B cell (primary cell): Measurements from ENCODE around the gene MRPS34. TPM values are rescaled to one million over a fixed set of nuclear protein-coding genes. Genes with fewer than 3 reads are reported as not detected.

ENCODE experiments used
- ATAC-seq: fragments of 200-7000 bp; cut with Tn5 transposase; one replicate; pipeline ENCODE4 v1.10.0; 2021; ENCODE audit warnings: low read depth, mild to moderate bottlenecking, moderate number of reproducible peaks, moderate library complexity
- CTCF ChIA-PET: fragments of 350-600 bp; sonication (Branson Sonifier 250); formaldehyde crosslinking; loops from one replicate; lab custom pipeline; 2021; ENCODE audit warnings: antibody characterized with exemption, inconsistent platforms; lab: Charles Lee
- POLR2A ChIA-PET: fragments of 350-600 bp; sonication (Branson Sonifier 250); formaldehyde crosslinking; loops from one replicate; lab custom pipeline; 2021; ENCODE audit warnings: antibody characterized with exemption; lab: Charles Lee
- DNase-seq: peaks from one replicate; pipeline ENCODE4 v3.0.0; 2013
- H2AFZ ChIP-seq: 2 replicates; pipeline ENCODE4 v1.6.1; 2012; ENCODE audit warnings: mild to moderate bottlenecking, low read depth, low read length; ENCODE audit not compliant: insufficient read depth, poor library complexity, severe bottlenecking
- H3K27ac ChIP-seq, 2 donors: 1 replicate in 1 of 2; 2 replicates in 1 of 2; pipeline ENCODE4 v1.5.1; 2012 to 2013; ENCODE audit warnings: low read length in 2 of 2, mild to moderate bottlenecking in 2 of 2, moderate library complexity in 1 of 2
- H3K27me3 ChIP-seq, 4 experiments: fragments of 200-600 bp in 1 of 4; sonication (generic) in 1 of 4; replicated peaks in 1 of 4; 1 replicate in 2 of 4; 2 replicates in 2 of 4; pipeline versions ENCODE4 v1.6.1 to v1.7.0; 2013 to 2016; ENCODE audit warnings: low read length in 3 of 4, mild to moderate bottlenecking in 2 of 4, mixed read lengths in 1 of 4, moderate library complexity in 1 of 4; ENCODE audit not compliant: insufficient read depth in 4 of 4, control insufficient read depth in 3 of 4; ENCODE audit errors: control extremely low read depth in 1 of 4
- H3K36me3 ChIP-seq, 2 experiments: replicated peaks in 1 of 2; 1 replicate in 1 of 2; 2 replicates in 1 of 2; pipeline versions ENCODE4 v1.6.1 to v1.7.1; 2013; ENCODE audit warnings: low read length in 1 of 2; ENCODE audit not compliant: insufficient read depth in 2 of 2, control insufficient read depth in 1 of 2; ENCODE audit errors: control extremely low read depth in 1 of 2, extremely low read depth in 1 of 2
- H3K4me1 ChIP-seq, 2 donors: fragments of 200-600 bp in 1 of 2; sonication (generic) in 1 of 2; 1 replicate in 1 of 2; 2 replicates in 1 of 2; pipeline versions ENCODE4 v1.5.1 to v1.6.1; 2013 to 2017; ENCODE audit warnings: low read length in 2 of 2; ENCODE audit not compliant: control insufficient read depth in 2 of 2, insufficient read depth in 2 of 2
- H3K4me2 ChIP-seq: replicated peaks from 2 replicates; pipeline ENCODE3; 2012; ENCODE audit warnings: mild to moderate bottlenecking, low read depth, low read length; ENCODE audit not compliant: poor library complexity, severe bottlenecking
- H3K4me3 ChIP-seq, 5 experiments: fragments of 200-600 bp in 1 of 5; sonication (generic) in 1 of 5; 1 replicate in 3 of 5; 2 replicates in 2 of 5; pipeline versions ENCODE4 v1.5.1 to v1.7.0; 2011 to 2016; ENCODE audit warnings: low read length in 4 of 5, mild to moderate bottlenecking in 4 of 5, low read depth in 2 of 5, control low read depth in 1 of 5, moderate library complexity in 1 of 5; ENCODE audit not compliant: insufficient read depth in 1 of 5; ENCODE audit errors: control extremely low read depth in 1 of 5, extremely low read depth in 1 of 5
- H3K79me2 ChIP-seq: fragments of 200-600 bp; sonication (generic); one replicate; pipeline ENCODE4 v1.6.0; 2016; ENCODE audit warnings: low read length; ENCODE audit not compliant: control insufficient read depth, insufficient read depth
- H3K9ac ChIP-seq: fragments of 200-600 bp; sonication (generic); 2 replicates; pipeline ENCODE4 v1.6.1; 2017; ENCODE audit warnings: mild to moderate bottlenecking, low read length, moderate library complexity
- H3K9me3 ChIP-seq, 3 donors: one replicate each; pipeline versions ENCODE4 v1.6.1 to v1.7.1; 2013; ENCODE audit warnings: low read length in 2 of 3; ENCODE audit not compliant: control insufficient read depth in 2 of 3, insufficient read depth in 1 of 3; ENCODE audit errors: control extremely low read depth in 1 of 3
- H4K20me1 ChIP-seq: 2 replicates; pipeline ENCODE4 v1.6.0; 2012; ENCODE audit warnings: mild to moderate bottlenecking, low read length; ENCODE audit not compliant: insufficient read depth, control insufficient read depth, poor library complexity, severe bottlenecking
- H3K27ac Mint-ChIP-seq: one replicate; pipeline ENCODE4 v1.8.0; 2021; ENCODE audit warnings: mixed read lengths
- H3K27me3 Mint-ChIP-seq: one replicate; pipeline ENCODE4 v1.8.0; 2021; ENCODE audit warnings: mixed read lengths
- H3K4me1 Mint-ChIP-seq: one replicate; pipeline ENCODE4 v1.8.0; 2021; ENCODE audit warnings: mixed read lengths
- H3K4me3 Mint-ChIP-seq: one replicate; pipeline ENCODE4 v1.8.0; 2021; ENCODE audit warnings: mixed read lengths
- H3K9me3 Mint-ChIP-seq: one replicate; pipeline ENCODE4 v1.8.0; 2022; ENCODE audit warnings: mixed read lengths; ENCODE audit not compliant: insufficient read depth
- EZH2 ChIP-seq: IDR thresholded peaks from 2 replicates; pipeline ENCODE4 v1.6.1; 2012; ENCODE audit warnings: borderline replicate concordance, low read depth, mild to moderate bottlenecking, moderate library complexity, low read length; ENCODE audit not compliant: insufficient read depth, poor library complexity, severe bottlenecking
- whole genome bisulfite sequencing: methylation state at CpG from one replicate; pipeline ENCODE4 v1.1.5; 2013; ENCODE audit warnings: missing lambda C conversion rate; ENCODE audit not compliant: insufficient coverage; 5-methylcytosine and 5-hydroxymethylcytosine counted together
- intact Hi-C: fragments of 100-400 bp; cut with micrococcal nuclease; formaldehyde crosslinking; loops from one replicate; pipeline ENCODE4 v1.10.0; 2022
- polyA plus RNA-seq: library from polyadenylated mRNA; depleted of rRNA; stranded (reverse); fragments of >200 nt; gene quantifications from 2 replicates; pipeline ENCODE4 v1.2.3, GENCODE V29; 2012
- total RNA-seq, 2 donors: library from RNA; stranded (reverse); fragments of 120-200 nt in 1 of 2; gene quantifications; 1 replicate in 1 of 2; 2 replicates in 1 of 2; pipeline versions ENCODE4 v1.2.3 to v1.2.4, GENCODE V29; 2013 to 2022

The MRPS34 gene
- total and polyA plus RNA-seq, 2 donors (not counting 1 experiment from before 2014, with no cell fraction given), result 44.6 to 55.2 TPM

- intact Hi-C loops, result no loop called here
- Histone ChIP-seq H3K79me2 (peaks cover 52% of the 10 kb centered on the region), H3K4me1 (peaks cover 25 to 42% of the 10 kb centered on the region in 2 donors), H2AFZ (no peak overlapping the region), H4K20me1 (peaks cover 80% of the 10 kb centered on the region), H3K9me3 (no peaks in the 10 kb centered on the region), H3K27ac (no peak overlapping the region), H3K4me2 (no peak overlapping the region), H3K4me3 (no peak overlapping the region), H3K36me3 (peaks cover 0 to 29% of the 10 kb centered on the region in 2 experiments), H3K9ac (no peak overlapping the region), H3K27me3 (no peaks in the 10 kb centered on the region)
- POLR2A ChIA-PET, result no interaction called here
- Mint-ChIP-seq H3K27ac (no peak overlapping the region), H3K27me3 (no peaks in the 10 kb centered on the region), H3K4me3 (no peak overlapping the region), H3K9me3 (no peaks in the 10 kb centered on the region), H3K4me1 (peaks cover 31% of the 10 kb centered on the region)
- no peak for DNase-seq
- TF ChIP-seq EZH2, result no peak
- WGBS, result 98% methylated on average over 12 of the region's 13 CpGs
- CTCF ChIA-PET, result interaction anchor here (0.6 kb wide), 1 partner anchor 75 kb away, joined by 3 read pairs; no protein-coding TSS in a partner anchor
- no peak for ATAC-seq
These were observed 3.7 kb upstream of the MRPS34 start for GRCh38 chr16:1776672-1776955.

- H3K27ac ChIP-seq, result no peak overlapping the region
- CTCF ChIA-PET, result interaction anchor here (0.6 kb wide), 1 partner anchor 75 kb away, joined by 3 read pairs; no protein-coding TSS in a partner anchor
- DNase-seq (no peak), ATAC-seq (no peak)
- no peak overlapping the region for H3K4me3 ChIP-seq
- TF ChIP-seq EZH2, result no peak
- WGBS, result 91% methylated on average over 22 of the region's 28 CpGs
- H3K79me2 ChIP-seq, result peaks cover 46% of the 10 kb centered on the region
- POLR2A ChIA-PET, result no interaction called here
- peaks cover 0 to 29% of the 10 kb centered on the region in 2 experiments for H3K36me3 ChIP-seq
- no peak overlapping the region for H3K4me2 ChIP-seq
- Mint-ChIP-seq H3K9me3 (no peaks in the 10 kb centered on the region), H3K4me1 (peaks cover 25% of the 10 kb centered on the region), H3K27me3 (no peaks in the 10 kb centered on the region), H3K27ac (peak overlapping the region; percentile 32), H3K4me3 (no peak overlapping the region)
- peaks cover 75% of the 10 kb centered on the region for H4K20me1 ChIP-seq
- no peak overlapping the region for H2AFZ ChIP-seq
- H3K4me1 ChIP-seq, result peaks cover 19 to 37% of the 10 kb centered on the region in 2 donors
- no peaks in the 10 kb centered on the region for H3K27me3 ChIP-seq
- intact Hi-C loops, result no loop called here
- no peak overlapping the region for H3K9ac ChIP-seq
- no peaks in the 10 kb centered on the region for H3K9me3 ChIP-seq
These were observed 3.1 kb upstream of the MRPS34 start for GRCh38 chr16:1775846-1776671.
